ENCODE measurements around the gene RAPSN.

The RAPSN gene

DNA sequence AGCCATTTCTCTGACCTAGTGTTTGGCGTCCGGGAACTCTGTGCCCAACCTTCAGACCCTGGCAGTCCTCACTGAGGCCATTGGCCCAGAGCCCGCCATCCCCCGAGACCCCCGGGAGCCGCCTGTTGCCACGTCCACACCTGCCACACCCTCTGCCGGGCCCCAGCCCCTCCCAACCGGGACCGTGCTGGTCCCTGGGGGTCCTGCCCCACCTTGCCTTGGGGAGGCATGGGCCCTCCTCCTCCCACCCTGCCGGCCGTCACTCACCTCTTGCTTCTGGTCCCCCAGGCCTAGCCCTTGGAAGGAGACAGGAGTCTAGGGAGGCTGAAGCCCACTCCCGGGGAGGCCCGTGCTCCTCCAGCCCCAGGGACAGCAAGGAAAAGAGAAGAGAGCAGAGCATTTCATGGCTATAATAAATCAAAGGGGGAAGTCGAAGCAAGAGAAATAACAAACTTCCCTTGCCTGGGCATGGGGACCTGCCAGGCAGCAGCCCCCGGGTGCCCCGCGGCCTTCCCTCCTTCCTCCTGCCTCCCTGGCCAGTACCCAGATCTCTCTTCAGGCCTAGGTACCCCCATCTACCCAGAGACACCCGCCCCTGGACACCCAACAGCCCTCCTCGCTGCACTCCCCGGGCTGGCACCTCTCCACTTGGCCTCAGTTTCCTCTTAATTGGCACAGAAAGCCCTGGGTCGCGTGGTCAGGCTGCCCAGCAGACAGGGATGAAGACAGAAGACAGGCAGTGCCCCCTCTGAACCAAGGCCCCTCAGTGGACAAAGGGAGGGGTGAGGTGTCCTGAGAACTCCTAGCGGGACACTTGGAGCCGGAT lies 53.5 kb downstream of the RAPSN start:
- TF ChIP-seq, protein P1, sequence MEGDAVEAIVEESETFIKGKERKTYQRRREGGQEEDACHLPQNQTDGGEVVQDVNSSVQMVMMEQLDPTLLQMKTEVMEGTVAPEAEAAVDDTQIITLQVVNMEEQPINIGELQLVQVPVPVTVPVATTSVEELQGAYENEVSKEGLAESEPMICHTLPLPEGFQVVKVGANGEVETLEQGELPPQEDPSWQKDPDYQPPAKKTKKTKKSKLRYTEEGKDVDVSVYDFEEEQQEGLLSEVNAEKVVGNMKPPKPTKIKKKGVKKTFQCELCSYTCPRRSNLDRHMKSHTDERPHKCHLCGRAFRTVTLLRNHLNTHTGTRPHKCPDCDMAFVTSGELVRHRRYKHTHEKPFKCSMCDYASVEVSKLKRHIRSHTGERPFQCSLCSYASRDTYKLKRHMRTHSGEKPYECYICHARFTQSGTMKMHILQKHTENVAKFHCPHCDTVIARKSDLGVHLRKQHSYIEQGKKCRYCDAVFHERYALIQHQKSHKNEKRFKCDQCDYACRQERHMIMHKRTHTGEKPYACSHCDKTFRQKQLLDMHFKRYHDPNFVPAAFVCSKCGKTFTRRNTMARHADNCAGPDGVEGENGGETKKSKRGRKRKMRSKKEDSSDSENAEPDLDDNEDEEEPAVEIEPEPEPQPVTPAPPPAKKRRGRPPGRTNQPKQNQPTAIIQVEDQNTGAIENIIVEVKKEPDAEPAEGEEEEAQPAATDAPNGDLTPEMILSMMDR (IDR thresholded peaks at IDR 0.05; ENCODE audit: low read depth, low read length), result no peak
- H3K27ac ChIP-seq, result no peak overlapping the region
- DNase-seq, result no peak
- no peaks in the 10 kb centered on the region for H3K9me3 ChIP-seq (ENCODE audit: severe bottlenecking)
- H3K36me3 ChIP-seq, result no peaks in the 10 kb centered on the region
- no peak overlapping the region for H3K4me3 ChIP-seq (ENCODE audit: low read depth, low read length)
- no peaks in the 10 kb centered on the region for H3K27me3 ChIP-seq (ENCODE audit: insufficient read depth, low read depth, severe bottlenecking)

DNA sequence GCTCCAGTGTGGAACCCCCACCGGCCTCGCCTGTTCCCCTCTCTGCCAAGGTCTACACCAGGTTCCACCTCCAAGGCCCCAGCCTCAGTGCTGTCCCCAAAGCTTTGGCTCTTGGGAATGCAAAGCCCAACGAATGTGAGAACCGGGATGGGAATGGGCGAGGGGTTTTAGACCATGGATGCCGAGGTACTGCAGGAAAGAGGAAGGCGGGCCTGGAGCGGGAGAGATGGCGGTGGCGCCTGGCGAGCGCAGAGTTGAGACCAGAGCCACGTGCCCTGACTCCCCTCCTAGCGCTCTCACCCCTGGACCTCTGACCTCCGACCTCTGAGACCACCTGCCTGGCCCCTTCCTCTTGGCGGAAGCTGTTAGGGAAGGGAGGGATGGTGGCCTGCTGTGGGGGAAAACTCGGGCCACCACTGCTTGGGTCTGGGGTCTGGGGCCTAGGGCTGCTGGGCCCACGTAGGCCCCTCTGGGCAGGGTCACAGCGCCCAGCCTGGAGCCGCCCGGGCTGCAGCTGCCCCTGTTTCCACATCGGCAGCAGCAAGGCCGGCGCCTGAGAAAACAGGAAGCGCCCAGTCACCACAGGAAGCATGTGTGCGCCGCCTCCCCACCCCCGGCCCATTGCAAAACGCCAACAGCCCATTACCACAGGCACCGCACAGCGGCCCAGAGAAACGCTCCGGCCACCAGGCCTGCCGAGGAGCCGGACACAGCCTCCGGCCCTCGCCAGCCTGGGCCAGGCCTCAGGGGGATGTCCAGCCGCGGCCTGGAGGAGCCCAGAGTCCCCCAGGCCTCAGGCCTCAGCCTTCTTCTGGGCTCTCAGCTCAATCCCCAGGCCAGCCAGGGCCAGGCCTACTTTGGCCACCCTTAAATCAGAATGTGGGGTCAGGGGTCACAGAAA lies 54.4 kb downstream of the RAPSN start:
- TF ChIP-seq, protein P1 (IDR thresholded peaks at IDR 0.05; ENCODE audit: low read depth, low read length), result no peak
- H3K4me3 ChIP-seq (ENCODE audit: low read depth, low read length), result no peak overlapping the region
- H3K27ac ChIP-seq, result no peak overlapping the region

DNA sequence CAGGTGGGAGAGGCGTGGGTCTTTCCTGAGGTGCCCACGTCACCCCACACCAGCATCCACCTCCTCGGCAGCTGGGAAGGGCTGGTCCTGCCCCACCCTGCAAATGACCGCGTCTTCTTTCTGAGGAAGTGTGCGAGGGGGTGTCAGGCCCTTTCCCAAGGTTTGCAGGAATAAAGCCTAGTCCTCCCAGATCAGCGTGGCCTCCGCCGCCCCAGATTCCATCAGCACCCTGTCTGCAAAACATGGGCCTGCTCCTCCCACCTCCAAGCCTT lies 55.0 kb downstream of the RAPSN start:
- DNase-seq, result no peak
- no peaks in the 10 kb centered on the region for H3K9me3 ChIP-seq (ENCODE audit: severe bottlenecking)
- H3K4me3 ChIP-seq (ENCODE audit: low read depth, low read length), result no peak overlapping the region
- no peaks in the 10 kb centered on the region for H3K27me3 ChIP-seq (ENCODE audit: insufficient read depth, low read depth, severe bottlenecking)
- TF ChIP-seq, protein P1 (IDR thresholded peaks at IDR 0.05; ENCODE audit: low read depth, low read length), result no peak
- H3K27ac ChIP-seq, result no peak overlapping the region
- no peaks in the 10 kb centered on the region for H3K36me3 ChIP-seq

More for the DNA sequence above, 54.4 kb downstream of the RAPSN start:
- Histone ChIP-seq H3K36me3 (no peaks in the 10 kb centered on the region), H3K27me3 (ENCODE audit: insufficient read depth, low read depth, severe bottlenecking) (no peaks in the 10 kb centered on the region), H3K9me3 (ENCODE audit: severe bottlenecking) (no peaks in the 10 kb centered on the region)
- no peak for DNase-seq

DNA sequence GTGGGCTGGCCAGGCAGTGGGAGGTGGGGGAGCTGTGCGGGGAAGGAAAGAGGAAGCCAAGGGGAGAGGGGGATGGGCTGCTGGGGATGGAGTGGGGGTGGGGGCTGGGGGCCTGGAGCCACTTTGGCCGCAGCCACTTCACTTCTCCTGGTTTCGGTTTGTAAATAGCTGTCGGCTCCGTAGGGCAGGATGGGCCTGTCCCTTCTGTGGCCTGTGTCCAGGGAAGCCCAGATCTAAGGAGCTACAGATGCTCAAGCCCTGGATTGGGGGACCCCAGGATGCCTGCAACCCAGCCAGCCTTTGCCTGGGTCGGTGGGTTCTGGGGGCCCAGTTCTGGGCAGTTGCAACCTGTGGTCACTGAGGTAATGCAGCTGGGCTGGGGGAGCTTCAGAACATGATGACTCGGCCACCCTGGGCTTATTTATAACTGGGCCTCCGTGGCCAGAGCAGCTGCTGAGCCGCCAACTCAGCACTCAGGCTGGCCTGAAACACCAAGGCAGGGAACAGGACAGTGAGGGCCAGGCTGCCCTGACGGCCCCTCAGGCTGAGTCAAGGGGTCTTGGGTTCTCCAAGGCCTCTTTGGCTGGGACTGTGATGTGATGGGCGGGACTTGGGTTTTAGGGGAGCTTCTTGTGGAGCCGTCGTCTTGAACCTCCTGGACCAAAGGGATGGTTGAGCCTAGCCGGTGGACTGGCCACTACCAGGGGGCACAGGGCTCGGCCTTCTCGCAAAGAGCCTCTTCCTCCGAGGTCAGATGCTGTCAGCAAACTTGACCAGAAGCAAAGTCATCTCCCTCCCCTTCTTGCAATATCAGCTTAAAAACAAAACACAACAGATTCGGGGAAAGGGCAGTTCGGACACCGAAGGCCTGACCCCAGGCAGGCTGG lies 55.5 kb downstream of the RAPSN start:
- no peak overlapping the region for H3K27ac ChIP-seq
- H3K4me3 ChIP-seq (ENCODE audit: low read depth, low read length), result no peak overlapping the region
- H3K27me3 ChIP-seq (ENCODE audit: insufficient read depth, low read depth, severe bottlenecking), result no peaks in the 10 kb centered on the region
- no peak for DNase-seq
- H3K36me3 ChIP-seq, result no peaks in the 10 kb centered on the region
- TF ChIP-seq, protein P1 (IDR thresholded peaks at IDR 0.05; ENCODE audit: low read depth, low read length), result no peak
- no peaks in the 10 kb centered on the region for H3K9me3 ChIP-seq (ENCODE audit: severe bottlenecking)

DNA sequence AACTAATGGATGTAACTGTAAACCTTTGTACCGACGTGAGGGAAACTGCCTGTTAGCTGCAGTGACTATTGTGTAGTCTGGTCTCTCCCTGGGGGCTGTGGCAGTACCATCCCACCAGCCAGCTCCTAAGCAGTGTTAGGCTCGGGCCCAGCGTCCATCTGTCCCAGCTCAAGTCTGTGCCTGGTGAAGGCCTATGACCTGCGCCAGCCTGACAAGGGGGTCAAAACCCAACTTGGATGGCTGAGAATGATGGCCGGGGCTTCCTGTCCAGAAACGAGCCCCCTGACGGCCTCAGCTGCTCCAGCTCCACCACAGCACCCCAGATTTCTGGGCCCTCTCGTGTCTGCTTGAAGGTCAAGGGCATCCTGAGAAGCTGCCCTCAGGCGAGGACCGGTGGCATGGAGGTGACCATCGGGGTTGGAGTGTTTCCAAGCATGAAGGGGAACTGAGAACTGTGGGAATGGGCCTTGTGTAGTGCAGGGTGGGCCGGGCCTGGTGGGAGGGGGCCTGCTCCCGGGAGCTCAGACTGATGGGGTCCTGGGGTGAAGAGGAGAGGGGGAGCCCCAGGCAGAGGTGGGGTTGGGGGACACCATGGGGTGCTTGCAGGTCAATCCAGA lies 56.3 kb downstream of the RAPSN start:
- Histone ChIP-seq H3K36me3 (no peaks in the 10 kb centered on the region), H3K4me3 (ENCODE audit: low read depth, low read length) (no peak overlapping the region), H3K27me3 (ENCODE audit: insufficient read depth, low read depth, severe bottlenecking) (no peaks in the 10 kb centered on the region), H3K27ac (no peak overlapping the region), H3K9me3 (ENCODE audit: severe bottlenecking) (no peaks in the 10 kb centered on the region)
- TF ChIP-seq, protein P1 (IDR thresholded peaks at IDR 0.05; ENCODE audit: low read depth, low read length), result no peak
- no peak for DNase-seq
